GM19328 (cell line): ENCODE results near the gene TXNL1.
A peak's percentile ranks its signal among the peaks of the same experiment; 100 is the strongest.
"Not testable (repeated sequence)": the region's sequence is repeated elsewhere in the genome, so short reads cannot be mapped to it uniquely, and the experiment has no call there.

Experiments used
- ATAC-seq: cut with Tn5 transposase; IDR thresholded peaks from one replicate; pipeline ENCODE4 v1.9.1; 2021; ENCODE audit warnings: mild to moderate bottlenecking, moderate library complexity; ENCODE audit not compliant: unreplicated experiment

The TXNL1 gene

DNA sequence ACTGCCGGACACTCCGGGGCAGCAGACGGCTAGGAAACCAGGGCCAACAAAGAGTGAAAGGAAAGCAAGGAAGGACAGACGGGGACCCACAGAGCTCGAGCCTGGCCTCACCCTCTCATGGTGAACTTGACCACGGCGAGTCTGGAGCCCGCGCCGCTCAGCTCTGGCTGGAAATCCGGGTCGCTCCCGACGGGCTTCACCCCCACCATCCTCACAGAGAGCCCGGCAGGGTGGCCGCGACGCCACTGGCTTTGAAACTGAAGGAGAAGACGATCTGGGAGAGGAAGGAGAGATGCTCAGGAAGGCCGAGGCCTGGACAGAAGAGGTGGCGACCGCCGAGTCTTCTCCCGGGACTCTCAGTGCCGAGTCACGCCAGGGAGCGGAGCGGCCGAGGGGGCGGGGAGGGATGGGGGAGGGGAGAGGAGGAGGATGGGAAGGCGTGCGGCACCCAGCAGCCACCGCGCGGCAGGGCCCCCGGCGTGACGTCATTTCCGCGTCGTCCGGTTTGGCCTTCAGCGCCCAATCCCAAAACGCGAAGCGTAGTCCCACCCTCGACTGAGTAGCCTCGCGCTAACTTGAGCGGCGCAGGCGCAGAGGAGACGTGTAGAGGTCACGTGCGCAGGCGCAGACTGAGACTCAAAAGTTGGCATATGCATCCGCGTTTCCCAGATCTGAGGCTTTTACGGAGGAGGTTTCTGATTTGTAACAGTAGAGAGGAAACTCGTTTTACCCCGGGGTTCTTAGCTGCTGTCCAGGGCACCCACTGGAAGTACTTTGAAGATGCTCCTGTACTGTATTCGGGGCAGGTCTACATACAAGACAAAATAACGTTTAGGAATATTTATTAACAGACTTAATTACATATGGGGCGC, at the start of gene TXNL1:
Gene TXNL1 (minus strand): TSS at position 361 of the 872 bp plus-strand sequence. CDS start 152 bp downstream, at position 209.
- peak; percentile 93 for ATAC-seq

DNA sequence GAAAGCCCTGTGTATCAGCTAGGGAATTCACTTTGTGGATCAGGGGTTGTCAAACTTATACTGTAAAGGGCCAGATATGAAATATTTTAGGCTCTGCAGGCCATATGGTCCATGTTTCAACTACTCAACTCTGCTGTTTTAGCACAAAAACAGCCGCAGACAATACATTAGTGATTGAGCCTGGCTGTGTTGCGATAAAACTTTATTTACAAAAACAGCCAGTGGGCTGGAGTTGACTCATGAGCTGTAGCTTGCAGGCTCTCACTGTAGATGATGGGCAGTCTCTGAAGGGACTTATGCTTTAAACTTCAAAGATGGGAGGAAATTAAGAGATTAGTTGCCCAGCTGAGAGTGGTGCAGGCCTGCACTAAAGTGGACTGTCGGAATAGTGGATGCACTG, 45.9 kb upstream of the TXNL1 start:
- ATAC-seq = no peak

DNA sequence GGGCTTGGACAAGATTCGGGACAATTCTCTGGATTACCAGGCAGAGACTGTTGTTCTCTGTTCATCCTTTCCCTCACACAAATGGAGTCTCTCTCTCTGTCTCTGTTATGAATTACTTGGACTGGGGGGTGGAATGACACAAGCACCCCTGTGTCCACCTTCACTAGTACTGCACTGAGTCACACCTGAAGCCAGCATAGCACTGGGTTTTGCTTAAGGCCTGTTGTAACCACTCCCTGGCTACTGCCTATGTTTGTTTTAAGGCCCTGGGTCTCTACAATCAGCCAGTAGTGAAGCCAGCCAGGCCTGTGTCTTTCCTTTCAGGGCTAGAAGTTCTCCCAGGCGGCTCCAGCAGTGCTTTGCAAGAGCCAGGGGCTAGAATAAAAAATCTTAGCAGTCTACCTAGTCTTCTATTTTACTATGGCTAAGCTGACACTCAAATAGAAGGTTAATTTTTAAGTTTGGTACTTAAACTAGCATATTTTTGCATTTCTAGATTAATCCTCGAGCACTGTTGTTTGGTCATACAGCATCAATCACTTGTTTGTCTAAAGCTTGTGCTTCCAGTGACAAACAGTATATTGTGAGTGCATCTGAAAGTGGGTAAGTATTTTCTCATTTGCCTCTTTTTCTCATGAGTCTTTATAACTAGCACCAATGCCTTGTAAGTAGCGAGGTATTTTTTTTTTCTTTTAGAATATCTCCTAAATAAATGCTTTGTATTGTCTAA, 40.6 kb upstream of the TXNL1 start:
- ATAC-seq = no peak

DNA sequence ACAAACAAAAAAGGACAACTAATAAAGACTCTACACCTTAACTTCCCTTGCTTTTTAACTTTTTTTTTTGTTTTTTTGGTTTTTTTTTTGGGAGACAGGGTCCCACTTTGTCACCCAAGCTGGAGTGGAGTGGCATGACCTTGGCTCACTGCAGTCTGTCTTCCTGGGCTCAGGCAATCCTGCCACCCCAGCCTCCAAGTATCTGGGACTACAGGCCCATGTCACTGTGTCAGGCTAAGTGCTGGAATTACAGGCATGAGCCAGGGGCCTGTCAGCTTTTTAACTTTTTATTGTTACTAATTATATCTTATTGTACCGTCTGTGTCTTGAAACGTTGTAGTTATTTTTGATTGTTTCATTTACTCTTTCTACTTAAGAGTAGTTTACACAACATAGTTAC, 38.2 kb upstream of the TXNL1 start:
- ATAC-seq = no peak

DNA sequence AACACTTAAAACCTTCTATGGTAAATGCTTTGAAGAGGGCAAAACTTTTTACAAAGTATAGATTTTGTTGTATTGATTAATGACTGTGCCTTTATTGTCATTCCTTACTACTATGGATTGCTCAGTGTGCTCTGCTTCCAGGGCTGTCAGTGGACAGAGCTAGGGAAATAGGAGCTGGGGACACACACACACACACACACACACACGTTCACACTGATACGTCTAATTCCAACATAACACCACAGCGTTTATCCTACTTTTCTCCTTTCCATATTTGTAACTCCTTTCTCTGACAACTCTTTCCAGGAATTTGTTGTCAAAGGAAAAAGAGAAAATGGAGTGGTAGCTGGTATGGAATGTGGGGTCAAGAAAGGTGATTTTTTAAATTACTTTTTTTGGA, 34.6 kb upstream of the TXNL1 start:
- ATAC-seq = no peak

DNA sequence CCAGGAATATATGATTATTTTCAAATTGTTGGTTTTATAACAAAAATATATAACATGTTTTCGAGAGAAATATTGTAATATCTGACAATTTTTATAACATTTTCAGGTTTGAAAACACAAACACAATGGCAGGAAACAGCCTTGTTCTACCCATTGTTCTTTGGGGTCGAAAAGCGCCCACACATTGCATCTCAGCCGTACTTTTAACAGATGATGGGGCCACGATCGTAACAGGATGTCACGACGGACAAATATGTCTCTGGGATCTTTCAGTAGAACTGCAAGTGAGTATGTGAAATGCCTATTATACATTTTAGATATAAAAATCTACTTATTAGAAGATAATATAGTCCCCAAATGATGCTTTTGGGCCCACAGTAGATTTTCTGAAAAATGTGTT, 34.0 kb upstream of the TXNL1 start:
- ATAC-seq = no peak

DNA sequence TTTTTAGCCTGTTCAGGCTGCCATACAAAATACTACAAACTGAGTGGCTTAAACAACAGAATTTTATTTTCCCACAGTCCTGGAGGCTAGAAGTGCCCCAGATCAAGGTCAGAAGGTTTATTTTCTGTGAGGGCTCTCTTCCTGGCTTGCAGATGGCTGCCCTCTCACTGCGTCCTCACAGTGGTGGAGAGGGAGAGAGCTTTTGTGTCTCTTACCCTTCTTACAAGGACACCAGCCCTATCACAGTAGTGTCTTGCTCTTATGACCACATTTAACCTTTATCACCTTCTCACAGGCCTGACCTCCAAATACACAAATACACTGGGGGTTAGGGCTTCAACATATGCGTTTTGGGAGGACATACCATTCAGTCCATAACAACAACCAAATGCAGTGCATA, 24.5 kb upstream of the TXNL1 start:
- no peak for ATAC-seq

DNA sequence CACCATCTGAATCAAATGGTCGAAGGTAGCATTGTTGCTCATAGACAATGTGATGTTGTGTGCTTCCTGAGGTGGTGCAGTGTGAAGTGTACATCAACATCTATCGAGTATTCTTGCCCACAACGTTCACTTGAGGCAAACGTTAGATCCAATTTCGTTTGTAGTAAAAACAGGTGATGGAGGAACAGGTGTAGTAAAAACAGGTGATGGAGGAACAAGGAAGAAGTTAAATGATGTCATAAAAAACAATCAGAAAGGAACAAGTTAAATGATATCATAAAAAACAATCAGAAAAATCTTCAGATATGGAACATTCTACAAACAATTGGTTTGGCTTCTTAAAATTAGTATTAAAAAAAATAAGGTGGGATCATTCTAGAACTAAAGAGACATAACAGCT, 24.1 kb upstream of the TXNL1 start:
- no peak for ATAC-seq

DNA sequence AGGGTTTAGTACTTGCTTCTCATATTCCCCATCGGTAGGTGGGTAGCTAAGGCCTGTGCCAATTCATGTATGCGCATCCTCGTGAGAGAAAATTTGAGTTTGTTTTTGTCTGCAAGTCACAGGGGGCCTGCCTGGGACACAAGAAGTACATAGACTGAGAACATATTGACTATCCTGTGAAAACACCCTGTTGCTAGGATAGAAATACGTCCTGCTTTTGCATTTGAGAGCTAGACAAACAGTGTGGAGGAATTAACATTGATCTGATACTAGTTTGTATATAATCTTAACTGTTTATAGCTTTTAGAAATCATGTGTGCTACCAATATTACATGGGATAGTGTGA, 23.6 kb upstream of the TXNL1 start:
- ATAC-seq = no peak

DNA sequence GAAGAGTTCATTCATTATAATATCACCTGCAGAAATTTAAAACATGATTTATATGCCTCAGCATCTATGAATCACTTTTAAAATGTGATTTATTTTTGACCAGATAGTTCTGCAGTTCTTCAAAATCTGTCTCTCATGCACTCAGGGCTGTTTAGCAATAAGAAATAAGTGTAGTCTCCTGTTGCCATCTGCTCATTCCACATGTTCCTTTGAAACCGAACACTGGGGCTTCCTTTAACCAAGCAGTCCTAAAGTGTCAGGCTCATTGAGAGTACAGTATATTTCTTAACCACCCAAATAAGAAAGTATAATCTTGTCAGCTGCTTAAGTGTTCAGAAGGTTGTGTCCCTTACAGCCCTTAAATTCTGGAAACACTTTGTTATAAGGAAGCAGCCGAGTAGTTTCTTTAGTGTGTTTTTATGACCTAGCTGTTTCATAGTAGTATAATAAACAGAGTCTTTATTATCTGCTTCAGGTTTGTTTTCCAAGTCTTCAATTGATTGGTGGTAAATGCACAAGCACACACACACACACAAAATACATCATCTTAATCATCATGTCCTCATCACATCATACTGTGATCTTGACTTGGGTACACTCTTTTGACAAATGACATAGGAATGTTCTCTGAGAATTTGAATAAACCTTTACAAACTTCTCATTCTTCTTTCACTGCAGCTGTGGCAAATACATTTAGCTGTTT, 23.1 kb upstream of the TXNL1 start:
- no peak for ATAC-seq

DNA sequence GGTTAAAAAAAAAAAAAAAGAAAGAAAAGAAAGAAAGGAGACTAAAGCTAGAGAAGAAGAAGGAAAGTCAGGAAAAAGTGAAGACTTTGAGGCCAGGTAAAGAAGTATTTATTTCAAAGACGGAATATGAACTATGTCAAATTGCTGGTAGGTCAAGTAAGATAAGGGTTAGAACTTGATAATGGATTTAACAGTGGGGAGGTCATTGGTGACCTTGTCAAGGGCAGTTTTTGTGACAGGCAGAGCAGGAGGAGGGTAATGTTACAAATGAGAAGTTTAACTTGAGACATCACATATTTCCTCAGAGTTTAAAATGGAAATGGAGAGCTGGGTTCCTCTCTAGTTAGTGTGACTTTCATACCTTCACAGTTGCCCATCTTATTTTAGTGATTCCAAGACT, 22.3 kb upstream of the TXNL1 start:
- no peak for ATAC-seq

DNA sequence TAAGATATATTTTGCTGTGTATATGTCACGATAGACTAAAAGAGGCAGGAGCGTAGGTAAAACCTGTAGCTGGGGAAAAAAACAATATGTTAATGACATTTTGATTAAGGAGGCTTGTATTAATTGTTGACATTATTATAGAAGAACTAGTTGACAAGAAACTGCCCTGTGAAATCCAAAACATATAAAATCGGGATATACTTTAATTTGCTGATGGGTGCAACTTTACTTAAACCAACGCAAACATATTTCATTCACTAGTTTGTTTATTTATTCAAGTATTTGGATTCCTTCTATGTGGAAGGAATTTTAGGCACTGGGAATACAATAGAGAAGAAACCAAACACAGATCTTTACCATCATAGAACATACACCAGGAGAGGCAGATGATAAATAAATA, 20.7 kb upstream of the TXNL1 start:
- ATAC-seq = no peak

DNA sequence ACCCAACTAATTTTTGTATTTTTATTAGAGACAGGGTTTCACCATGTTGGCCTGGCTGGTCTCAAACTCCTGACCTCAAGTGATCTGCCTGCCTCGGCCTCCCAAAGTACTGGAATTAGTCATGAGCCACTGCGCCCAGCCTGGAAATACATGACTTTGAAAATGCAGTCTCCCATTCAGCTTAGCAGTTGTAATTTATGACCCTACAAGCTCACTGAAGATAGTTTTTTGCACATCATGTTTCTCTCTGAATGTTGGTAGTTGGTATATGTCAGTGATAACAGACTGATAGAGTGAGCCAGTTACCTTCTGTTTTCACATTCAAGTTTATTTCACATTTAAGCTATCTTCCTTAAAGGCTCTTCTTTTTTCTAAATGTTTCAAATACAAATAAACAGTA, 19.9 kb upstream of the TXNL1 start:
- no peak for ATAC-seq

DNA sequence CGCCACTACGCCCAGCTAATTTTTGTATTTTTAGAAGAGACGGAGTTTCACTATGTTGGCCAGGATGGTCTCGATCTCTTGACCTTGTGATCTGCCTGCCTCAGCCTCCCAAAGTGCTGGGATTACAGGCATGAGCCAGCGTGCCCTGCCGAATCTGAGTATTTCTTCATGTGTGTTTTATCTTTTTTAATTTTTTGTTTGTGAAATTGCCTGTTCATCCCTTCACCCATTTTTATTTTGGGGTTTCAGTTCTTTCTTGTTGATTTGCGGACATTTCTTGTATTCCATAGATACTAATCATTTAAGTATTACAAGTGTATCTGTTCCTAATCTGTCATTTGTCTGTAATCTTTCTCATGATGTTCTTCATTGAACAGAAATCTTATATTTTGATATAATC, 15.9 kb upstream of the TXNL1 start:
- ATAC-seq = not testable (repeated sequence)

DNA sequence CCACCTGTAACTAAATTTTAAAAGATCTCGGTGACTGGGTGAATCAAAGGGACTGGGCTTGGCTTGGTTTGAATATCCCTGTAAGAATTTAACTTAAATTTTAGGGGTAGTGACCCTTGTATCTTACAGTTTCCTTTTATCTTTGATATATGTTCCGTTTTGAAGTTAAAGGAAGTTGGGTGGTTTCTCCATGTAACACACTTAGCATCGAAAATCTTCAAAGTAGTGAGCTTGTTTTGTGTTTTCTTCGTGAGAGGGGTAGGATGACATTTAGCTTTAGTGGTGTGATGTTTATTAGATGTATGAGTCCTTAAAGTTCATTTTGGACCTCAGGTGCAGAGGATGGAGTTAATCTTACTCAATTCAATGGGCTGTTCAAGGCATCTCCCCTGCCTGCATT, 14.4 kb upstream of the TXNL1 start:
- ATAC-seq = no peak

DNA sequence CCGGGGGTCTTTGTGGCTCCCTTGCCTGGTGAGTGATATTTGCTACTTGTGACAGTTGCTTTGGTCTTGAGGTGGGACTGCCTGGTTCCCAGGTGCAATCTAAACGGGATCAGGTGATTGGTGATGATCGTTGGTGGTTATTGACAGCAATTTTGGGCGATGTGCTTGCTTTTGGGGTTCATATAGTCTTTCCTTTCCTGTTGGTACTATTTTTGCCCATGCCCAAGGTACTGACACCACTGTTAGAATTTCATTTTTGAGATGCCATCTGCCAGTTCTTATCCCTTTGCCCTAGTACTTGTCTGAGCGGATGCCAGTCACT, 13.3 kb upstream of the TXNL1 start:
- no peak for ATAC-seq

DNA sequence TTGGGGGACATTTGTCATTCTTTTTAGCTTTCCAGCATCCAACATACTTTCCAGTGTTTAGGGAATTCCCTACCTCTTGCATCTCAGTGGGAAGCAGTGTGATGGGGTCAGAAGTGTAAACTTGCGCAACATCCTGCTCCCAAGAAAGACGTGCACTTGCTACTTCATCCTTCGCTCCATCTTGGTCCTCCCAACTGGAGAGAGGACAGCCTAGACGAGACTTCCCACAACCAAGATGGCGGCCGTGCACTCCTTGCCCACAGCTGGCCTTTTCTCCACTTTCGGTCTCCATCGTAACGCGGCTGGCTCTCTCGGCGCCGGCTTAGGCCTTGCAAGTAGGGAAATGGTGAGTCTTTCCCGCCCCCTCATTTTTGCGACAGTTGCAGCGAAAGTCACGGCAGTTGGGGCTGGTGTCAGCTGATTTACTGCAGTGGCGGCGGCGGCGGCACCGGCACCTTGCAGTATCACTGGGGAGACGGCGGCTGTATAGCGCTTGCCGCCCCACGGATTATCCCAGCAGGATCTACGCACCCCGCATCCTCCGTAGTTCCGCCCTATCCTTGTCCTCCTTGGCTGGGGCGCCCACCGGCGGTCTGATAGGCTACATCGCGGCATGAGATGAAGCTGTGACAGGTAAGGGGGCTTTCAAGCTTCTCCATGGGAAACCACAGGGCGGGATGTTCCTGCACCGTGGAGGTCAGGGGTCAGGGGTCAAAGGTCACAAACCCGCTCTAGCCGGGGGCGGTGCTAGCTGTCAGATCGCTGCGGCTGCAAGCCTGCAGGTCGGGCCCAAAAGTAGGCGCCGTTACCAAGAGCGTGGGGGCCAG, 12.8 kb upstream of the TXNL1 start, which contains the start of gene WDR7:
Gene WDR7 (plus strand): TSS at position 416 of the 827 bp plus-strand sequence. CDS start 21,157 bp downstream, outside the sequence.
- ATAC-seq = peak; percentile 98

DNA sequence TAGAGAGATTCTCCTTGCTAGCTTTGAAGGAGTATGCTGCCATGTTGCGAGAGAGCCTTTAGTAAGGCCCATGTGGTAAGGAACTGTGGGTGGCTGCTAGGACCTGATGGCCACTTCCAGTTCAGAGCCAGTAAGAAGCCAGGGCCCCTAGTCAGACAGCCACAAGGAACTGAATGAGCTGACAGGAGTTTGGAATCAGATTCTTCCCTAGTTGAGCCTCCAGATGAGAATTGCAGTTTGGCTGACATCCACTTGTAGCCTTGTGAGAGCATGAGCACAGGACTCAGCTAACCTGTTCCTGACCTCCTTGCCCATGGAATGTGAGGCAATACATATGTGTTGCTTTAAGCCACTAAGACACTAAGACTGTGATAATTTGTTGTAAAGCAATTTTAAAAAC, 11.6 kb upstream of the TXNL1 start:
- no peak for ATAC-seq

DNA sequence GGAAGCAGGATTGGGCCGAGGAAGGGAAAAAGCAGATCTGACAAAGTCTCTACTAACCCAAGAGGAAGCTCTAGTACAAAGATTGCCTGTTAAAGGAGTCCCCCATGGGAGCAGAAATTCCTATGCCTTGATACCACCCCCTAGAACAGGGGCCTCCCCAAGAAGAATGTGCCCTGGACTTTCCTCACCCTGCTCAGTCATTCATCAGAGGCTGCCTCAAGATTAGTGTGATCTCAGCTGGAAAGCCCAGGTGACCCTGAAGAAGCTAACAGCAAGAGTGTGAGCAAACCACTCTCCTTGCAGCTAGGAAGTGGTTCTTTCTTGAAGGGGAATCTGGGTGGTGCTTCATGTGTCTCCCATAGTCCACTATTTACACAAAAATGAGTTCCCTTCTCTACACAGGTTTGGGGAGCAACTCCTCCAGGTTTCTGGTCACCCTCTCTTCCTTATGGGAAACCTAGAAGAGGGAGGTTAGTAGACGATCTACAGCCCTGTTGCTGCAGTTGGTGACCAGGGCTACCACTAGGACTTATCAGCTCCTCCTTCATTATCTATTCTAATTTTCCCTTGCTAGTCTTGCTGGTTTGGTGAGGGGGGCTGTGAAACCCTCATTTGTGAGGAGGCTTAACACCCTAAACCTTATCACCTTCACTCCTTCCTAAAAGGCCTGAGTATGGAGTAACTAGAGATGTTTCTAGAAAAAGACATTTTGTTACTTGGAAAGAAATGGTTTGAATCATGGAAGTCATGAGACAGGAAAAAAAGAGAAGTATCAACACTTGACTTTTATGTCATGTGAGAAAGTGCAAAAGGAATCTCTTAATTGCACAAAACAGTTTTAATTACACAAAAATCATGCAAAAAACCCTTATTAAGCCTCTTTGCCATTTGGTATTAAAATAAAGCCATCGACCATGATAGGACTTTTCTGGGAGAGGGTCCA, 9.8 kb upstream of the TXNL1 start:
- no peak for ATAC-seq

DNA sequence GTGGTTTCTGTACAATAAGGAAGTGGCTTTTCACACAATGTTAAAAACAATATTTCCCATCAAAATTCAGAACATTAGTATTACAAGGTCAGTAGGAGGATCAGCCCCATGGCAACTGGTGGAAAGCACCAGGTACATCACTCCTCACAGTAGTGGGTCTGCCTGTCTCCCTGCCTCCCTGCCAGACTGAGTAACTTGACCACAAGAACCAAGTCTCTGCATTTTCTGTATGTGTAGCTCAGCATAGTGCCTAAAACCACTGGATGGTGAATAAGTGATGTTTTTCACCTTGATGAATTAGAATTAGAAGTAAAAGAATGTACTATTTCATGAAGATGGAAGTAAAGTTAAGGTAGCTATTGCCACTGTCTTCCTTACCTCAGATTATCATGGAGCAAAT, 8.7 kb upstream of the TXNL1 start:
- ATAC-seq = no peak
